Activated CD4-positive, alpha-beta memory T cell treated with anti-CD3 and anti-CD28 coated beads, Interleukin-2, amount 10 ng/mL, durations not matched to agents 7 days and 5 days (primary cell): ENCODE measurements around the gene PSD4. TPM values are rescaled to one million over a fixed set of nuclear protein-coding genes. Genes with fewer than 3 reads are reported as not detected.

Experiments used
- CTCF ChIA-PET: fragments of 350-600 bp; sonication (Branson Sonifier 250); formaldehyde crosslinking; loops from one replicate; lab custom pipeline; 2021; ENCODE audit warnings: antibody characterized with exemption, inconsistent platforms; lab: Charles Lee
- POLR2A ChIA-PET: fragments of 350-600 bp; sonication (Branson Sonifier 250); formaldehyde crosslinking; loops from one replicate; lab custom pipeline; 2021; ENCODE audit warnings: antibody characterized with exemption; lab: Charles Lee
- DNase-seq: peaks from one replicate; pipeline ENCODE4 v3.0.0-alpha.2; 2020
- H3K27ac Mint-ChIP-seq: one replicate; pipeline ENCODE4 v1.8.0; 2021; ENCODE audit warnings: mild to moderate bottlenecking, mixed read lengths
- H3K27me3 Mint-ChIP-seq: one replicate; pipeline ENCODE4 v1.8.0; 2021; ENCODE audit warnings: mixed read lengths
- H3K36me3 Mint-ChIP-seq: one replicate; pipeline ENCODE4 v1.8.0; 2021; ENCODE audit warnings: low read depth, mixed read lengths
- H3K4me1 Mint-ChIP-seq: one replicate; pipeline ENCODE4 v1.8.0; 2021; ENCODE audit warnings: mixed read lengths
- H3K4me3 Mint-ChIP-seq: one replicate; pipeline ENCODE4 v1.8.0; 2021; ENCODE audit warnings: mild to moderate bottlenecking, mixed read lengths
- H3K9me3 Mint-ChIP-seq: one replicate; pipeline ENCODE4 v1.8.0; 2021; ENCODE audit warnings: mixed read lengths
- total RNA-seq, 2 experiments: library from RNA; stranded (reverse); gene quantifications; one replicate each; pipeline ENCODE4 v1.2.3, GENCODE V29; 2021

PSD4 gene
- total RNA-seq: 100 to 1,000 TPM; 261 to 272 TPM

DNA sequence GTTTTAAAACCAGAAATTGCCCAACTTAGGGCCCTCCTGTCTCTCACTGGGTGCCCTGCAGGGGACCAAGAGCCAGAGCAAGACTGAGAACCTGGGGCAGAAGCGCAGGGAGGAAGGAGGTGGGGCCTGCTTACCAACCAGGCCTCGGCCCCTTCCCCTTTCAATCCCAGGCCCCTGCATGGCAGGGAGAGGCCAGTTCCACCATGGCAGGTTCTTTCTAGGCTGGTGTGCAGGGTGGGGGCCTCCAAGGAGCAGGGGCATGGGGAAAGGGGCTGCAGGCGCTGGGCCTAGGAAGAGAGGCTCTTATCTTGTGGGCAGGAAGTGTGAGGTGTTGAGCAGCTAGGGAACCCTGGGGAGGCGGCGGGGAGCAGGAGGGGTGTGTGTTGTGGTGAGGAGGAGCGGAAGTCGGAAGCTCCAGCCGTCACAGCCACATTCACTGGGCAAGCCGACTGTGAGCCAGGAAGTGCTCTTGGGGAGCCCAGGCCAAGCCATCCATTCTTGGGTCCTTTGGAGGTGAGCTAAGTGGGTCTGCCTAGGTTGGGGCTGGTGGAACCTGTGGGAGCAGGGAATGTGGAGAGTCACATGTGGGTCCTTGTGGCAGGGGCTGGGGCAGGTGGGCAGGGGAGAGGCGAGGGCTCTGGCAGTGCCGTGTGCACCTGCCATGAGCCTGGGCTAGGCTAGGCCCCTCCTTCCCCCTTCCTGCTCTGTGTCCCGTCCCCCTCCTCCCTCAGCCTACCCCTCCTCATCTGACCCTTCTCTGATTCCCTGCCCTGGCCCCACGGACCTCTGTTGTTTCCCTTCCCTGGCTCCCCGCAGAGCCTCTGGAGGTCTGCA, at the start of gene PSD4:
Gene PSD4, plus strand, starts transcription at position 430 of the 834 bp plus-strand sequence. CDS start 8,486 bp downstream, outside the sequence.
- CTCF ChIA-PET: interaction anchor here (0.9 to 7.9 kb wide), 15 partner anchors 10 to 548 kb away, joined by 3 to 136 read pairs (median 4); no protein-coding TSS in a partner anchor
- POLR2A ChIA-PET: interaction anchor here (0.7 to 5.5 kb wide), 18 partner anchors 9 to 90 kb away, joined by 3 to 108 read pairs (median 11); no protein-coding TSS in a partner anchor
- peaks cover 68% of the 10 kb centered on the region for H3K36me3 Mint-ChIP-seq
- peaks cover 73% of the 10 kb centered on the region for H3K4me1 Mint-ChIP-seq
- peaks cover 5% of the 10 kb centered on the region for H3K9me3 Mint-ChIP-seq
- DNase-seq: peak; percentile 95
- peak within 1 kb of the TSS; percentile 85 for H3K27ac Mint-ChIP-seq
- peak within 1 kb of the TSS; percentile 80 for H3K4me3 Mint-ChIP-seq
- H3K27me3 Mint-ChIP-seq: no peaks in the 10 kb centered on the region

DNA sequence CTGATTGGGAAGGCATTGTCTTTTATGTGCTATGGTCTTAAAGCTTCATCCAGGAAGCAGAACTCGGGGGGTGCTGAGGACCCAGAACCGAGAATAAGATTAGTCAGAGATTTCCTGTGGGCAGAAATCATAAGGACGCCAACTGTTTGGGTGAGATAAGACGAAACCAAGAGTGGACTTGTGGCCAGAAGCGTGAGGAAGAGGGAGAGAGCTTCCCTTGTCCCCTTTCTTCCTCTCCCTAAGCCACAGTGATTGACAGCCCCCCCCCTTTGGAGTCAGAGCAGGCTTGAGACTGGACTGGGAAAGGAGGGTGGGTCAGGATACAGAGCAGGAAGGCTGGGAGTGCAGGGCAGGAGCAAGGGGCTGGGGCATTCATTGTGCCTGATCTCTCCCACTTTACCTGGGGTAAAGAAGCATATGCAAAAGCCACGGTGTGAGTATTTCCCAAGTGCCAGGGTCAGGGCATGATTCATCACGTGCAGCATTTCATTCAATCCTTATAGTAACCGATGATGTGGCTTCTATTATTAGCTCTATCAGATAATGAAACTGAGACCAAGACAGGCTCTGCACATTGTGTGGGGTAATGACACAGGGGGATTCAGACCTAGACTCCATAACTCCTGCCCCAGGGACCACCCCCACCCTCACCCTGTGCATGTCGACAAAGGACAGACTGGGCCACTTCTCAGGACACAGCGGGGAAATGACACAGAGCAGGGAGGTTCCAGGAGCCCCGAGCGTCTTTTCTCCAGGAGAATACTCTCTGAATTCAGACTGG, 49.4 kb upstream of the PSD4 start:
- CTCF ChIA-PET: interaction anchor here (2.3 to 6.1 kb wide), 2 partner anchors 14 to 44 kb away, joined by 8 to 33 read pairs; no protein-coding TSS in a partner anchor
- Mint-ChIP-seq H3K9me3 (no peaks in the 10 kb centered on the region), H3K36me3 (peaks cover 3% of the 10 kb centered on the region), H3K4me1 (peaks cover 47% of the 10 kb centered on the region), H3K27ac (no peak overlapping the region), H3K27me3 (no peaks in the 10 kb centered on the region), H3K4me3 (no peak overlapping the region)
- DNase-seq: no peak
- POLR2A ChIA-PET: interaction anchor here (1.1 kb wide), 1 partner anchor 26 kb away, joined by 4 read pairs; no protein-coding TSS in a partner anchor

DNA sequence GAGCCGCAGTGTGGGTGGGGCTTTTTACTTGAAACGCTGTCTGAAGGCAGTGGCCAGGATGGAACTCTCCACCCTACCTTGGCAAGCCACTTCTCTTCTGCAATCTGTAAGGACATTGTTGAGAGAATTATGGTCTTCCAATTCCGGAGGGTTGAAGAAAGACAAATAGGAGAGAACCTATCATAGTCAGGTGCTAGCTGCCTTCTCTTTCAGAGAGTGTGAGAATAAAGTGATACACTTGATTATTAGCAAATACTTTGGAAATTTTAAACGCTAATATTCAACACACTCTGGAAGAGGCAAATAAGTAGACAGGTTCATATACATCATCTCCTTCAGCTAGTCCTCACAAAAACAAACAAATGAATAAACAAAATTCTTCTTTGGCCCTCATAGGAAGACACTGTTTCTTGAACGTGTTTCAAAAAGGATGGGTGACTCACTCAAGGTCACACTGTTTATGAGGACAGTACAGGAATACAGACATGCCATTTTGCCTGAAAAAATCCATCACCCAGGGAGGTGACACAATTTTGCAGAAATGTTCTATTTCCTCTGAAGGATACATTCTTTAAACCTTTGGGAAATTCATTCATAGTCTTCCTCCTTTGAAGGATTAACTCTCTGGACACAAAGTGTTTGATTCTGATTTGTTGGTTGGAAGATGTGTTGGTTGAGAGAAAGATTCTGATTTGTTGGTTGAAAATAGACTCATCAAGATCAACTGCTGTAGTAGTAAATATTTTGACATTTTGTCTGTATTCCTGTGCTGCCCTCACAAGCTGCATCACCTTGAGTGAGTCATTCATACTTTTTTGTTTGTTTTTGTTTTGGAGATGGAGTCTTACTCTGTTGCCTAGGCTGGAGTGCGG, 48.6 kb upstream of the PSD4 start:
- no peak for DNase-seq
- ChIA-PET POLR2A (no interaction called here), CTCF (interaction anchor here (1.3 to 6.1 kb wide), 2 partner anchors 13 to 45 kb away, joined by 4 to 33 read pairs; no protein-coding TSS in a partner anchor)
- Mint-ChIP-seq H3K27ac (no peak overlapping the region), H3K9me3 (no peaks in the 10 kb centered on the region), H3K27me3 (no peaks in the 10 kb centered on the region), H3K4me3 (no peak overlapping the region), H3K4me1 (peaks cover 45% of the 10 kb centered on the region), H3K36me3 (peaks cover 3% of the 10 kb centered on the region)

DNA sequence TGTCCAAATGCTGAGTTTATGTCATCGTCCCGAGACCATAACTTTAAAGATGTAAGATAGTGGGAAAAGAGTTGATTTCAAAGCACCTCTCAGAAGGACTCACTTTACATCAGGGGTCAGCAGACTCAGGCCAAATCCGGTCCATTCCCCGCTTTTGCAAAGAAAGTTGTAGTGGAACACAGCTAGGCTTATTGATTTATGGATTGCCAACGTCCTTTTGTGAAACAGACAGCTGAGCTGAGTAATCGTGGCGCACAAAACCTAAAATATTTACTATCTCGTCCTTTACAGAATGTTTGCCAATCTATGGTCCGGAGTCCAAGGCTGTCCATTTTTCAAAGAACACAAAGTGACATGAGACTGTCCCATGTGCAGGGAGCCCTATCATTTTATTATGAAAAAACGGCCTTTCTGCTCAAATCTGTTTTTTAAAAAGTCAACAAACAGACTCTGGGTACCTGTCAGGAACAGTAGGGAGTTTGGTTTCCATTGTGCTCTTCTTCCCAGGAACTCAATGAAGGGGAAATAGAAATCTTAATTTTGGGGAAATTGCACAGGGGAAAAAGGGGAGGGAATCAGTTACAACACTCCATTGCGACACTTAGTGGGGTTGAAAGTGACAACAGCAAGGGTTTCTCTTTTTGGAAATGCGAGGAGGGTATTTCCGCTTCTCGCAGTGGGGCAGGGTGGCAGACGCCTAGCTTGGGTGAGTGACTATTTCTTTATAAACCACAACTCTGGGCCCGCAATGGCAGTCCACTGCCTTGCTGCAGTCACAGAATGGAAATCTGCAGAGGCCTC, 46.7 kb upstream of the PSD4 start, which contains the start of gene IL1RN:
Gene IL1RN, plus strand, starts transcription at position 754 of the 801 bp plus-strand sequence. Its CDS starts 27 bp downstream, at position 781.
- Mint-ChIP-seq H3K4me3 (no peak within 1 kb of the TSS), H3K36me3 (peaks cover 3% of the 10 kb centered on the region), H3K4me1 (peaks cover 40% of the 10 kb centered on the region), H3K27ac (no peak within 1 kb of the TSS), H3K27me3 (no peaks in the 10 kb centered on the region), H3K9me3 (no peaks in the 10 kb centered on the region)
- DNase-seq: no peak
- CTCF ChIA-PET: interaction anchor here (0.6 to 6.1 kb wide), 2 partner anchors 11 to 243 kb away, joined by 6 to 33 read pairs; no protein-coding TSS in a partner anchor
- POLR2A ChIA-PET: no interaction called here

DNA sequence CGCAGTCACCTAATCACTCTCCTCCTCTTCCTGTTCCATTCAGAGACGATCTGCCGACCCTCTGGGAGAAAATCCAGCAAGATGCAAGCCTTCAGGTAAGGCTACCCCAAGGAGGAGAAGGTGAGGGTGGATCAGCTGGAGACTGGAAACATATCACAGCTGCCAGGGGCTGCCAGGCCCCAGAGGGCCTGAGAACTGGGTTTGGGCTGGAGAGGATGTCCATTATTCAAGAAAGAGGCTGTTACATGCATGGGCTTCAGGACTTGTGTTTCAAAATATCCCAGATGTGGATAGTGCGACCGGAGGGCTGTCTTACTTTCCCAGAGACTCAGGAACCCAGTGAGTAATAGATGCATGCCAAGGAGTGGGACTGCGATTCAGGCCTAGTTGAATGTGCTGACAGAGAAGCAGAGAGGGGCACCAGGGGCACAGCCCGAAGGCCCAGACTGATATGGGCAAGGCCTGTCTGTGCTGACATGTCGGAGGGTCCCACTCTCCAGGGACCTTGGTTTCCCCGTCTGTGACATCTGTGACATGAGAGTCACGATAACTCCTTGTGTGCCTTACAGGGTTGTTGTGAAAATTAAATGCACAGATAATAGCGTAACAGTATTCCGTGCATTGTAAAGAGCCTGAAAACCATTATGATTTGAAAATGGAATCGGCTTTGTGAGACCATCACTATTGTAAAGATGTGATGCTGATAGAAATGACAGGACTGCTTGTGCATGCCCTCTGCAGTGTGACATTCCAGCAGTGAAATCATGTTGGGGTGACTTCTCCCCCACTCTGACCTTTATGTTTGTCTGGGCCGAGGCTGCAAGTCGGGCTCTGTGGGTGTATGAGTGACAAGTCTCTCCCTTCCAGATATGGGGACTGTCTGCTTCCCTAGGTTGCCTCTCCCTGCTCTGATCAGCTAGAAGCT, 45.9 kb upstream of the PSD4 start:
- Mint-ChIP-seq H3K36me3 (peaks cover 3% of the 10 kb centered on the region), H3K9me3 (no peaks in the 10 kb centered on the region), H3K4me1 (peaks cover 40% of the 10 kb centered on the region), H3K27ac (no peak overlapping the region), H3K27me3 (no peaks in the 10 kb centered on the region), H3K4me3 (no peak overlapping the region)
- ChIA-PET POLR2A (no interaction called here), CTCF (interaction anchor here (2.2 to 2.8 kb wide), 2 partner anchors 10 to 48 kb away, joined by 7 read pairs; no protein-coding TSS in a partner anchor)
- DNase-seq: no peak

DNA sequence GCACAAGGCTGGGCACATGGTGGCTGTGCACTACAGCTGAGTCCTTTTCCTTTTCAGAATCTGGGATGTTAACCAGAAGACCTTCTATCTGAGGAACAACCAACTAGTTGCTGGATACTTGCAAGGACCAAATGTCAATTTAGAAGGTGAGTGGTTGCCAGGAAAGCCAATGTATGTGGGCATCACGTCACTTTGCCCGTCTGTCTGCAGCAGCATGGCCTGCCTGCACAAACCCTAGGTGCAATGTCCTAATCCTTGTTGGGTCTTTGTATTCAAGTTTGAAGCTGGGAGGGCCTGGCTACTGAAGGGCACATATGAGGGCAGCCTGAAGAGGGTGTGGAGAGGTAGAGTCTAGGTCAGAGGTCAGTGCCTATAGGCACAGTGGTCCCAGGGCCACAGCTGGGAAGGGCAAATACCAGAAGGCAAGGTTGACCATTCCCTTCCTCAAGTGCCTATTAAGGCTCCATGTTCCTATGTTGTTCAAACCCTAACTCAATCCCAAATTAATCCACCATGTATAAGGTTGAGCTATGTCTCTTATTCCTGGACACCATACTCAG, 44.2 kb upstream of the PSD4 start:
- Mint-ChIP-seq H3K27me3 (no peaks in the 10 kb centered on the region), H3K4me3 (no peak overlapping the region), H3K27ac (no peak overlapping the region), H3K36me3 (no peaks in the 10 kb centered on the region), H3K4me1 (peaks cover 36% of the 10 kb centered on the region), H3K9me3 (no peaks in the 10 kb centered on the region)
- ChIA-PET CTCF (interaction anchor here (2.2 to 2.8 kb wide), 2 partner anchors 9 to 50 kb away, joined by 7 read pairs; no protein-coding TSS in a partner anchor), POLR2A (interaction anchor here (1.2 kb wide), 1 partner anchor 44 kb away, joined by 3 read pairs; the partner anchor contains the start of gene PSD4)
- DNase-seq: no peak

DNA sequence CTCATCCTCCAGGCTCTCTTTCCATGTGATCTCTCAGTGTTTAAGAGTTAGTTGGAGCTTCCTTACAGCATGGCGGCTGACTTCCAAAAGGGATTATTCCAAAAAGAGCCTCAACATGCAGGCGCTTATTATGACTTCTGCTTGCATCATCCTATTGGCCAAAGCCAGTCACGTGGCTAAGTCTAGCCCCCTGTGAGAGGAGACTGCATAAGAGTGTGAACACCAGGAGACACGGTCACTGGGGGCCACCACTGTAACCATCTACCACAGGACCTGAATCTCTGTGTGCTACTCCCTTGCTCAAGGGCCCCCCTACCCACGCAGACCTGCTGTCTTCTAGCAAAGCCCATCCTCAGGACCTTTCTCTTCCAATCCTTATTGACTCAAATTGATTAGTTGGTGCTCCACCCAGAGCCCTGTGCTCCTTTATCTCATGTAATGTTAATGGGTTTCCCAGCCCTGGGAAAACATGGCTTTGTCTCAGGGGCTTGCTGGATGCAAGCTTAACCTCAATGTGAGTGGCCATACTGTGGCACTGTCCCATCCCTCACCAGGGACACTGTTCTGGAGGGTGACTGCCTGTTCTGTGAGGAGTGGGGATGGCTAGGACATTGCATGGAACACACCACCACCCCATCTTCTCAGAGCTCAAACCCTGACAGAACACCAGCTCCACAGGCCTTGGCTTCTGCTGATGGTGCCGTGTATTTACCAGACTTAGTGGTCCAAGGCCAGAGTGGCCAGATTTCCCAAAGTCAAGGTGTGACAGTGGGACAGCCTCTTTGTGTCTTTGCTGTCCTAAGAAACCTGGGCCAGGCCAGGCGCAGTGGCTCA, 42.2 kb upstream of the PSD4 start:
- H3K9me3 Mint-ChIP-seq: no peaks in the 10 kb centered on the region

DNA sequence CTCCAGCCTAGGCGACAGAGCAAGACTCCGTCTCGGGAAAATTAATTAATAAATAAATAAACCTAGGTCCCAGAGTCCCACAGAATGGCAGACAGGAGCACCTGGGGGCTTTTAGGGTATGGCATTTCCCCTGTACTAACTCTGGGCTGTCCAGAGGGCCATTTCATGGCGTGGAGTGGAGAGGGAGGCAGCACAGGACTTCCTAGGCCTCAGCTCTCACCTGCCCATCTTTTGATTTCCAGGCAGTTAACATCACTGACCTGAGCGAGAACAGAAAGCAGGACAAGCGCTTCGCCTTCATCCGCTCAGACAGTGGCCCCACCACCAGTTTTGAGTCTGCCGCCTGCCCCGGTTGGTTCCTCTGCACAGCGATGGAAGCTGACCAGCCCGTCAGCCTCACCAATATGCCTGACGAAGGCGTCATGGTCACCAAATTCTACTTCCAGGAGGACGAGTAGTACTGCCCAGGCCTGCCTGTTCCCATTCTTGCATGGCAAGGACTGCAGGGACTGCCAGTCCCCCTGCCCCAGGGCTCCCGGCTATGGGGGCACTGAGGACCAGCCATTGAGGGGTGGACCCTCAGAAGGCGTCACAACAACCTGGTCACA, 41.3 kb upstream of the PSD4 start:
- Mint-ChIP-seq H3K27me3 (no peaks in the 10 kb centered on the region), H3K9me3 (no peaks in the 10 kb centered on the region), H3K27ac (no peak overlapping the region), H3K36me3 (no peaks in the 10 kb centered on the region), H3K4me3 (no peak overlapping the region), H3K4me1 (peaks cover 16% of the 10 kb centered on the region)
- ChIA-PET CTCF (interaction anchor here (1.4 kb wide), 1 partner anchor 42 kb away, joined by 4 read pairs; no protein-coding TSS in a partner anchor), POLR2A (interaction anchor here (1.5 kb wide), 1 partner anchor 42 kb away, joined by 7 read pairs; the partner anchor contains the start of gene PSD4)
- DNase-seq: no peak

More for the DNA sequence above, 42.2 kb upstream of the PSD4 start:
- no peak overlapping the region for H3K4me3 Mint-ChIP-seq
- peaks cover 20% of the 10 kb centered on the region for H3K4me1 Mint-ChIP-seq
- ChIA-PET POLR2A (no interaction called here), CTCF (no interaction called here)
- DNase-seq: no peak
- H3K36me3 Mint-ChIP-seq: no peaks in the 10 kb centered on the region
- no peaks in the 10 kb centered on the region for H3K27me3 Mint-ChIP-seq
- no peak overlapping the region for H3K27ac Mint-ChIP-seq
